DMS114 treated with DMSO at 0.1 percent for 48 hours (cell line): ENCODE measurements around the gene VAMP4.
A peak's percentile ranks its signal among the peaks of the same experiment; 100 is the strongest.

Source experiments
- DNase-seq: peaks from one replicate; lab custom pipeline; 2025; ENCODE audit not compliant: unreplicated experiment; lab: John Stamatoyannopoulos, UW

The VAMP4 gene, protein sequence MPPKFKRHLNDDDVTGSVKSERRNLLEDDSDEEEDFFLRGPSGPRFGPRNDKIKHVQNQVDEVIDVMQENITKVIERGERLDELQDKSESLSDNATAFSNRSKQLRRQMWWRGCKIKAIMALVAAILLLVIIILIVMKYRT

DNA sequence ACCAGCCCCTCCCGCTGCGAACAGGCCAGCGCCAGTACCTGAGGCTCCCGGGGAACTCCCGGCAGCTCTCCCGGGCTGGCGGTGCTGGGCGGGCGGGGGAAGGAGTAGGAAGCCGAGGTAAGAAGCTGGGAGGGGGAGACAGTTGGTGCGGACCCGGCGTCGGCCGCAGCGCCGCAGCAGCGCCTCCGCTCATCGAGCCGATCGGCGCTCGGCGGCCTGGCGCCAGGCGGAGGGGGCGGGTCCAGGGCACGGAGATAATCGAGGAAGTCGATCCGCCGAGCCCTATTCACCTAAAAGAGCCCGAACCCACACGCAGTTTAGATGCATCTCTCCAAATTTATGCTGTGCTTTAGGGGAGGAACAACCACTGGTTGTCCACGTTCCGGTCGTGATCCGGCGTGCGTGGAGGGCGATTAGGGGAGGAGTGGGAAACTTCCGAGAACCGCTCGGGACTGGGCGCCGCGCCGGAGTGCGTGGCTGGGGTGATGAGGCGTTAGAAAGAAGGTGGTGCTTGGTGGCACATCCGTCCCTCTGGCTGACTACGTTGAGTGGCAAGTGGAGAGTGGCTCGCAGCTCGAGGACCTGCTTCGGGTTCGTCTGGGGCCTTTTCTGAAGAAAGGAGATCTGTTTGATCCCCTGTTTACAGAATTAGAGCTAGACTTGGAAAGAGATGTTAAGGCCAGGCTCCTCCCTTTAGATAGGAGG lies at the start of gene VAMP4:
VAMP4 (minus strand) TSS at position 194 of the 705 bp plus-strand sequence. CDS start 3,651 bp downstream, outside the sequence.
- DNase-seq: peak; percentile 70

DNA sequence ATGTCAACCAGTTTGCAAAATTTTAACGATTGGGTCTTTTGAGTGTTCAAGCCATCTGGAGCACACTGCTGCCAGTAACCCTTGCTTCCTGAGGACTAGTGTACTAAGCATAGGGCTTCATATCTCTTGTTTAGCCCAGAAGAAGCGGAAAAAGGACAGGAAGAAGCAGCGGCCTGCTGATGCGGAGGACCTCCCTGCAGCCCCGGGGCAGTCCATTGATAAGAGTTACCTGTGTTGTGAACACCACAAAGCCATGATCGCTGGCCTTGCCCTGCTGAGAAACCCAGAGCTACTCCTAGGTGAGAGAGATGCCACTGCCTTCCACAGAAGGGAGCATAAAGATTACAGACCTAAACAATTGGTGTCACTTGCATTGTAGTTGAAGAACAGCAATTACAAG lies 48.5 kb upstream of the VAMP4 start:
- no peak for DNase-seq

DNA sequence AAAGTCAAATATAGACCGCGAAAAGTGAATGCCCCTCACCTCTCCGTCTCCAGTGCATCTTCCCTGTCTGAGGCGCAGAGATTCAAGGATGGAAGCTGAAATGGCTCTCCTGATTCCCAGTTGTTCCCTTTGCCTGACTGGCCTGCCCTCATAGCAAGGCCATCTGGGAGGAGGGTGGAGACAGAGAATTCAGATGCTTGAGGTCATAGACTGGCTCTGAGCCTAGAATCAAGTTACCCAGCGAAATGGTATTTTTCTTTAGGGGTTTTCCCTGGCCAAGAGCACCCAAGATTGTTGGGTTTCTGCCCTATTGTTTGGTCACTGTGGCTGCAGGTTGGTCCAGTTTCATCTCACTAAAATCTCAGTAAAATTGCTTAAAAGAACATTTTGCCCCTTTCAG lies 46.8 kb upstream of the VAMP4 start:
- no peak for DNase-seq

DNA sequence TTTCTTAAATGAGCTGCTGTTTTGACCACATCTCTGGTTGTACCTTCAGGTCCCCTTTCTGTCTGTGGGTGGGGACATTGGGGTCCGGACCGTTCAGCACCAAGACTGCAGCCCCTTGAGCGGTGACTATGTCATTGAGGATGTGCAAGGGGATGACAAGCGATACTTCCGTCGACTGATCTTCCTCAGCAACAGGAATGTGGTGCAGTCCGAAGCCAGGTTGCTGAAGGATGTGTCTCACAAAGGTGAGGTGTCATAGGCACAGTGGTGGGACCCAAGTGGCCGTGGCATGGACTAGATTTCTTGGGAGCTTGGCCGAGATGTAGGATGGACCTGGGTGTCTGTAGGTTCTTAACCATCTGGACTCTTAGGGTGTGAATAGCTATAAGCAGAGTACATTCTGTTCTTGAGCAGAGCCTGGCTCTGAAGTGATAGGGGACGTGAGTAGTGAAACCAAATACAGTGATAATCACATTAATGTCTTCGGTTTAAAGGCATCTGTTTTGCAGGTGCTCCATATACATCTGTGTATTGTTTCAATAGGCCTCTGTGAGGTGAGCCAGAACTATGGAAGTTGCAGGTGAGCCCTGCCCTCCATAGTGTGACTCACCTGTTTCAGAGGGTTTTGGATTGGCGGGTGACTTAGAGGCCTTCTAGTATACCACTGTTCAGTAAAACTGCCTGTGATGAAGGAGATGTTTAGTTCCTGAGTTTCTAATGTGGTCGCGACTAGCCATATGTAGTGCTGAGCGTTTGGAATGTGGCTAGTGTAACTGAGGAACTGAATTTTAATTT lies 46.0 kb upstream of the VAMP4 start:
- no peak for DNase-seq

DNA sequence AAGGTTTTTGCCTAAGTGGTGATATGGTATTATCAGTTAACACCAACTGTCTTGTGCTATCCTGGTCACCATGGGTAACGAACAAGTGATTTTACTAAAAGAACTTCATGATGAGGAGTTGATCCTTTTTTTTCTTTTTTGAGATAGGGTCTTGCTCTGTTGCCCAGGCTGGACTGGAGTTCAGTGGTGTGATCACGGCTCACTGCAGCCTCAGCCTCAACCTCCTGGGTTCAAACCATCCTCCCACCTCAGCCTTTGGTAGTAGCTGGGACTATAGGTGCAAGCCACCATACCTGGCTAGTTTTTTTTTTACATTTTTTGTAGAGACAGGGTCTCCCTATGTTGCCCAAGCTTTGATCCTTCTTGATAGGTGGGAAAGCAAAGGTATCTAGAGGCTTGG lies 44.7 kb upstream of the VAMP4 start:
- no peak for DNase-seq

DNA sequence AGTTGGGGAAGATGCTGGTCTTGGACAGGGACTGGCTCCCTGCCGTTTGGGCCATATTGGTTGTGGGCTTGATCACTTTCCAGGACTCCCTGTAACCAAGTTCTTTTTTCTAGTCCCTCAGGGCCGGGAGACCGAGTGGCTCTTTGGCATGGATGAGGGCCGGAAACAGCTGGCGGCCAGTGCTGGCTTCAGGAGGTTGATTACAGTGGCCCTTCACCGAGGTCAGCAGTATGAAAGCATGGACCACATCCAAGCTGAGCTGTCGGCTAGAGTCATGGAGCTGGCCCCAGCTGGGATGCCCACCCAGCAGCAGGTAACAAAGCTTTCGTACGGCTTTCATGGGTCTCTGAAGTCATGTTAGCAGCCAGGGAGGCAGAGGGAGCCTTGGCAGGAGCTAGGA lies 43.9 kb upstream of the VAMP4 start:
- no peak for DNase-seq

DNA sequence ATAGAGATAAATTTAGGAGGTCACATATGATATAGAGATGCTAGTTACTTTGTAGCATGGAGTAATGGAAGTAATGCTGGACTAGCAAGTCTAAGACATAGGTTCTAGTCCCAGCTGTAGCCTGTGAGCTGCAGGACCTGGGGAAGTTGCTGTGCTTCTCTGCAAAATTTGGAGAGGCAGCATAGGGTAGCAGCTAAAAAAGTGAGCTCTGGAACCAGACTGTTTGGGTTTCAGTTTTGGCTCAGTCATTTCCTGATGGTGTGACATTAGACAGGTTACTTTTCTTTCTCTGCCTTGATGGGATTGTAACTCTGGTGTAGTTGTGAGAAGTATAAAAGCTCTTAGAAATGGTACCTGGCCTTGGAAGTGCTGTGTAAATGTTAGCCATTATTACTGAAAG lies 42.9 kb upstream of the VAMP4 start:
- DNase-seq: no peak

DNA sequence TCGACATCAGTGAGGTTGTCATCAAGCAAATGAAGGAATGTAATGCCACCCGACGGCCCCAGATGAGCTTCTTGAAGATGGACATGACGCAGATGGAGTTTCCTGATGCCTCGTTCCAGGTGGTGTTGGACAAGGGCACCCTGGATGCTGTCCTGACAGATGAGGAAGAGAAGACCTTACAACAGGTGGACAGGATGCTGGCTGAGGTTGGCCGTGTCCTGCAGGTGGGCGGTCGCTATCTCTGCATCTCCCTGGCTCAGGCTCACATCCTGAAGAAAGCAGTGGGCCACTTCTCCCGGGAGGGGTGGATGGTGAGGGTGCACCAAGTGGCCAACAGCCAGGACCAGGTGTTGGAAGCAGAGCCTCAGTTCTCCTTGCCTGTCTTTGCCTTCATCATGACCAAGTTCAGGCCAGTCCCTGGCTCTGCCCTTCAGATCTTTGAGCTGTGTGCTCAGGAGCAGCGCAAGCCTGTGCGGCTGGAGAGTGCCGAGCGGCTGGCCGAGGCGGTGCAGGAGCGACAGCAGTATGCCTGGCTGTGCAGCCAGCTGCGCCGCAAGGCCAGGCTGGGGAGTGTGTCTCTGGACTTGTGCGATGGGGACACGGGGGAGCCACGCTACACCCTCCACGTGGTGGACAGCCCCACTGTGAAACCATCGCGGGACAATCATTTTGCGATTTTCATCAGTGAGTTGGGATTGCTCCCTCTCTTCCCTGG lies 42.1 kb upstream of the VAMP4 start:
- DNase-seq: no peak

DNA sequence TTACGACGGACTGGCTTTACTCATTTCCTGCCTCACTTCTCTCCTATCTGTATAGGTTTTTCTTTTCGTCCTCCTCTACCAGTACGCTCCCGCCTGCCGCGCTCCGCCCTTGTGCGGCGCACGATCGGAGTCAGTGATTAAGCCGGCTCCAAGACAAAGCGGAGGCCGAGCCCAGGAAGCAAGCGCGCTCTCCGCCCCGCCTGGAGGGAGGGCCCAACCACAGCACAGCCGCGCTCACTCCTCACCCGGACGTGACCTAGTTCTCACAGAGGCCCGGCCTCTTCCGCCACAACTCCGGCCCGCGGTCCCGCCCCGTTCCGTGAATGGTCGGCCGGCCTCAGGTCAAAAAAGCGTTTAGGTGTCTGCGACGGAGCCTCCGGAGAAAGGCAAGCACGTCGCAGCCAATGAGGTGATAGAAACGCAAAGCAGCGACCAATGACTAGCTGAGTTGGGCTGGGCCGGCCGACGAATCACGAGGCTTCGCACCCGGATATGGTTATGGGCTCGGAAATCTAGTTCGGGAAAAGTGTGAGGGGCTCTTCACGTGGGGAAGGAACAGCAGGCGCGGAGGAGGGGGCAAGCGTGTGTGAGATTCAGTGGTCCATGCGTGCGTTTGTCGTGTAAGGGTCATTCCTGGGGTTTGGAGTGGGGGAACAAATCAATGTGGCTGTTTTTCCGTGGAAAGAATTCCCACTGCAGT lies 39.5 kb upstream of the VAMP4 start, which contains the start of gene METTL13:
METTL13 (plus strand) TSS at position 485 of the 700 bp plus-strand sequence. CDS start 308 bp downstream, outside the sequence.
- DNase-seq: peak; percentile 98

DNA sequence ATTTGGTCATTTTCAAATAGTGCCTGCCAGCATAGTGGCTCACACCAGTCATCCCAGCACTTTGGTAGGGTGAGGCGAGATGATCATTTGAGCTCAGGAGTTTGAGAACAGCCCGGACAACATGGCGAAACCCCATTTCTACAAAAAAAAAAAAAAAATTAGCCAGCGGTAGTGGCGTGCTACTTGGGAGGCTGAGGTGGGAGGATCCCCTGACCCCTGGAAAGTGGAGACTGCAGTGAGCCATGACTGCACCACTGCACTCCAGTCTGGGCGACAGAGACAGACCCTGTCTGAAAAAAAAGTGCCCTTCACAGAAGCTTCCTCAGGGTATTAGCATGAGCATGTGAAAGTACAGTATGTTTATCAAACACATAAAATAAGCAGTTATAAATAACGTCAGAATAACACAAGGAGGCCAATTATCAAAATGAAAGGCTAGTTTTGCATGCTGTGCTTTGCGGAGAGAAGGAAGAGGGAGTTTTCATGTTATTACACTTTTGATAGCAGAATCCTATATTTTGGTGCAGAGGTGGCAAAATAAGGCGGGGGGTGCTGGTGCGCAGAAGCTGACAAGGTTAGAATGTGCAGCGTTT lies 38.8 kb upstream of the VAMP4 start:
- no peak for DNase-seq

DNA sequence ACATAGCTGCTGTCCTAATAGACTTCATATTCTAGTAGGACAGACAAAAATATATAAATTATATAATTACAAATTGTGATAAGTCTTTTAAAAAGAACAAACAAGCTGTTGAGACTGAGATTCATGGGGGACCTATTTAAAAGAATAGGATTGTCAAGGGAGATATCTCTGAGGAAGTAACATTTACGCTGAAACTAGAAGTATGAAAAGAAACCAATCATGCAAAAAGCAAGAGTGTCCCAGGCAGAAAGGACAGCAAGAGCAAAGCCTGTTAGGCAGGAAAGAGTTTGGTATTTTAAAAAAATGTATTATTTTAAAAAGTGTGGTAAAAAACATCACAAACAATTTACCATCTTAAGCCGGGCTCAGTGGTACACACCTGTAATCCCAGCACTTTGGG lies 30.4 kb upstream of the VAMP4 start:
- DNase-seq: no peak

DNA sequence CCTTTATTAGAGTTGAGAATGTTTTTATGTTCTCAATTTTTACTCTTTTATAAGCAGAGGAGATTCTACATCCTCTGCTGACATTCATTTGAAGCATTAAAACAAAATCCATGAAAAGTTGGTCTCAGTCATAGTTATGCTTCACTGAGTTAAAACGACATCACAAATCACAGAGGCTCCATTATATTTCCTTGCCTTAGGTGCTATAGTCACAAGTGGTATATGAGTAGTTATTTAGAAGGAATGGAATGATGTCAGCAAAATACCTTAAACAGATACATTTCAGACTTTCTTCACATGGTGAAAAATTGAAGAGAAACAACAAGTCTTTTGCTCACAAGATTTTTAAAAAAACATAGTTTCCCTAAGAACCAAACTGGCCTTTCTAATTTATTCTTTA lies 27.9 kb upstream of the VAMP4 start:
- no peak for DNase-seq

DNA sequence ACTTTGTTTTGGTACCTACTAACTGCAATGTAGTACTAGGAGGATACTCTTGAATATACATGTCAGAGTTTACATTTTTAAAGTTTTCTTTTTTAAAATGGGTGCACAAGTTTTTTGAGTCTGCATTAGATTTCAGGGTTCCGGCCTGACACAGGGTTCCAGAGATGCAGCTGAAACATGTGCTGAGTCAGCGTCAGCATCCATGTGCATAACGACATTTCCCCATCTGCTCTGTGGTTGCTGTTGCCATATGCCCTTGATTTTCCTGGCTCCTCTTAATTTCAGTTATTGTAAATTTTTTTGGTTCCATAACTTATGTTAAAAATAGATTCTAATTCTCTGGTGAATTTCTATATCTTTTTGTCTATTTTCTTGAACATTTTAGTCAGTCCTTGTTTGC lies 27.3 kb upstream of the VAMP4 start:
- DNase-seq: no peak

DNA sequence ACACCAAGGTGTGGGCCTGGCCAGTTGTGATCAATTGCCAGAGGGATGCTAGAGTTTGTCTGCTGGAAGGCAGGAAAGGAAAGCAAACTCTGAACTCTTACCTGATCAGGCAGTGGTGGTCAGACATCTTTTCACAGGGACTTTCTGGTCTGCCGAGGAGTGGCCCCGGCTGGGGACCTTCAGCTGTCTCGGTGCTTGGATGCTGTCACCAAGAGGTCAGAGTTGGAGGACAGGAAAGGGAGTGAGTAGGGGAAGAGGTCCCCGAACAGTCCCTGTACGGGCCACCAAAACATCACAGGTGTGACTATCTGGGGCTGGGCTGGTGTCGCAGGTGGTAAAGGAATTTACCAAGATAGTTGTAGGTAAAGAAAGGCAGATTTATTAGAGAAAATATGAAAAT lies 21.9 kb upstream of the VAMP4 start:
- no peak for DNase-seq

DNA sequence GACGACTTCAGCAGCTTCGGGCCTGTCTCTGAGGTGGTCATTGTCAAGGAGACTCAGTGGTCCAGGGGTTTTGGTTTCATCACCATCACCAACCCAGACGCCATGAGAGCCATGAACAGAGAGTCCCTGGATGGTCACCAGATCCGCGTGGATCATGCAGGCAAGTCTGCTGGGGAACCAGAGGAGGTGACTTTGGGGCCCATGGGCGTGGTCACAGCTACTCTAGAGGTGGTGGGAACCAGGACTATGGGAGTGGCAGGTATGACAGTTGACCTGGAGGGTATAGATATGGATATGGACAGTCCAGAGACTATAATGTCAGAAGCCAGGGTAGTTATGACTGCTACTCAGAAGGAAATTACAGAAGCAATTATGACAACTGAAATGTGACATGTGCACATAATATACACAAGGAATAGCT lies 20.3 kb upstream of the VAMP4 start:
- no peak for DNase-seq

DNA sequence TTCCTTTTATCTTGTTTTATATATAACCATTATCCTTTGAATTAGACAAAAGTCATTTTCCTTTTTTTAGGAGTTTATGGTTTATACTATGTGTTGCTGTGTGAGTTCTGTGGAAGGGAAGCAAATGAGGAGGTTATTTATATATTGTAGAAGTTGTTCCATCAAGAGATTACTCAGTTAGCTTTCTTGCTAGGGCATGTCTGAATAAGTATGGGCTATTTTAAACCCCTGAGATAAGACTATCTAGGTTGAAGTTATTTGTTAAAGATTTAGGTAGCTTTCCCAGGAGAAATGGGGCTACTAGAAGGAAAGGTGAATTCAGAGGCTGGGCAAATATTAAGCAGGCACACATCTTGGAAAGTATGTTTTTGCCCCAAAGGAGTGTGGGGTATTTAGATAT lies 16.1 kb upstream of the VAMP4 start:
- DNase-seq: no peak

DNA sequence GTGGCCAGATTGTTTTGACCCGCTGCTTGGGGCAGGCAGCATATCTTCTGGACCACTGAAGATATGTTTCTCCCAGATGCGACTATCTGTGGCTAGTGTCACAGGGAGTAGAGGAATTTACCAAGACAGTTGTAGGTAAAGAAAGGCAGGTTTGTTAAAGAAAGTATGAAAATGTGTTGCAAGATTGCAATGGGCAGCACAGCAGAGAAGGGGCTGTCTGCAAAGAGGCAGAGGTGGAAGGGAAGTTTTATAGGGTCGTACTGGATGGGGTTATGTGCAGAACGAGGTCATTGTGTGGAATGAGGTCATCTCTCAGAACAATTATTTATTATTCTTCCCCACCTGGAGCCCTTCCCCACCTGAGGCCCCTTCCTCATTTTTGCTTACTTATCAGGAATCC lies 15.0 kb upstream of the VAMP4 start:
- DNase-seq: no peak

DNA sequence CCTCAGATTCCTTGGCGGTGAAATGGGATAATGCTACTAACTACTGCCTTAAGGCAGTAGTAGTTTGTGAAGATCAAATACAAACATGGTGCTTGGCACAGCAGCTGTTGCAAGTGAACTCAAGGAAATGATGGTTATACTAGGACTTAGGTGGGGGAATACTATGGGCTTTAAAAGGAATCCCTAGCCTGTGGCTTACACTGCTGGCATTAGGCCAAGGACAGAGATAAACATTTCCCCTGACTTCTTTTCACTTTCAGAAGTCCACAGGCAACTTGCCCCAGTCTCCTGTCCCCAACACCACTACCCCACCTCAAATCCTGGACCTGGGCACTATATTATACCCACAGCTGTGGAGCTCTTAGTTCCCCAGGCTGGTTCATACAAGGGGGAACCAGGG lies 13.1 kb upstream of the VAMP4 start:
- DNase-seq: no peak

DNA sequence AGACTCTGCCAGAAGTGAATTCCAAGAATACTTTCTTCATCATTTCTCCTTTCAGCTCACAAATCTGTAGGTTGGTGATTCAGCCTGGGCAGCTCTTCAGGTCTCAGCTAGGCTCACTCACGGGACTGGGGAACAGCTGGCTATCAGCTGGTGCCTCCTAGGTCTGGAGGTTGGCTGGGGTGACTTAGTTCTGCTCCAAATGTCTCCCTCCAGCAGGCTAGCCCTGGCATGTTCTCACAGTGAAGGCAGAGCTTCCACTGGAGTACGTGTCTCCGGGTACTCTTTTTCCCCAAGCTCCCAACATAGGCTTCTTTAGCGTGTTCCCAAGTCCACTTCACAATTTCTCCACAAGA lies 12.5 kb upstream of the VAMP4 start:
- DNase-seq: no peak

DNA sequence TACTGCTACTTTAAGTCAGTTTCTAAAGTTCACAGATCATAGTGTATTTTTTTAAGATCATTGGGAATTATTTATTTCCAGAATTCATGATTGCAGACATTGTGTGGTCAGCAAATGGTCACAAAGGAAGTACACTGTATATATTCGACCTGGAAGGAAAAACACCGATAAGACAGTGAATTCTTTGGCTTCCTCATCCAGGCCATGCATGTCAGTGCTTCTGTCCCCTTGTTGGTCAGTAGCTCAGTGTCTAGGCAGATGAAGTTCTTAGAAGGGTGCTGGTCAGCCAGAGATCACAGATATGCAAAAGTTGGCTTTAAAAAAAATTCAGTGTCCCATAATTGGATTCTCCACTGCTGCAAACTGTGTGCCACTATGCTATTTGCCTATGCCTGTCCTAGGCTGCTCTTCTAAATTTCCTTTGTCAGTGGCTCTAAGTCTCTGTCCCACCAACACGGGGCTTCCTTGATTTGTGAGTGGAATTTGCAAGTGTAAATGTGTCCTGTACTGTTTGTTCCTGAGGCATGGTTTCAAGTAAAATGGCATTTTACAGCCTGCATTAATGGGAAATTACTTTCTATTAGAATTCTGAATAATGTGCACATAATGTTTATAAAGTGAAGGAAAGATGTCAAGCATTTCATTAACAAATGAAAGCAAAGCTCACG lies 12.0 kb upstream of the VAMP4 start:
- no peak for DNase-seq
